ENCODE data around the gene MRPL53. TPM values are rescaled to one million over a fixed set of nuclear protein-coding genes. Genes with fewer than 3 reads are reported as not detected.
A peak's percentile ranks its signal among the peaks of the same experiment; 100 is the strongest.

Gene MRPL53
- total and polyA plus RNA-seq, 7 experiments from 2014 or later: 45.7 to 175 (median 105) TPM

DNA sequence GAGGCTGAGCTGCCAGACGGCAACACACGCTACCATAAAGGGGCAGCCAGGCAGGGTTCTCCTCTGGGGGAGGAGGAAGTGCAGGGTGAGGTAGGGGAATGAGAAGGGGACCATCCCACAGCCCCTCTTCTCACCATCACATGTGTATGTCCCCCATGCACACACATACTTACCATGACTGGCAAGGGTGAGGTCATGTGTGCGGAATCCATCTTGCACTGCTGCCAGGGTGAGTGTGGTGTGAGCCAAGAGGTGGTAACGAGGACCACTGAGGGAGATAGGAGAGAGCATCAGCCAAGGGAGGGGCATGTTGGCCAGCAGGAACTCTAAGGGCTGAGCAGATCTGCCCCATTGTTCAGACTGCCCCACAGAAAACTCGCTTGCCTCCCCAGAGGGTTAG lies 43.8 kb downstream of the MRPL53 start:
- H3K4me1 ChIP-seq (ENCODE audit: control insufficient read depth in 2 of 2, insufficient read depth in 2 of 2, low read length in 2 of 2): no peaks in the 10 kb centered on the region
- DNase-seq: no peak
- Mint-ChIP-seq H3K4me3 (no peak overlapping the region), H3K36me3 (peaks cover 0 to 13% (median 0%) of the 10 kb centered on the region in 5 donors), H3K9me3 (no peaks in the 10 kb centered on the region), H3K27me3 (no peaks in the 10 kb centered on the region), H3K4me1 (peaks cover 0 to 10% (median 0%) of the 10 kb centered on the region in 7 donors), H3K27ac (no peak overlapping the region)
- no peaks in the 10 kb centered on the region for H3K9me3 ChIP-seq (ENCODE audit: control insufficient read depth in 2 of 3, low read length in 3 of 3)
- H3K27ac ChIP-seq (ENCODE audit: low read depth, low read length): no peak overlapping the region
- ChIA-PET POLR2A (no interaction called here), CTCF (no interaction called here)
- intact Hi-C loops (cut with micrococcal nuclease): loop anchor here in 1 of 2 donors (10.0 kb wide), 1 partner anchor 1044 kb away; the partner anchor contains the start of gene ALMS1
- no peaks in the 10 kb centered on the region for H3K27me3 ChIP-seq (ENCODE audit: control insufficient read depth in 2 of 2, insufficient read depth in 2 of 2, low read length in 2 of 2)
- peaks cover 0 to 15% (median 0%) of the 10 kb centered on the region in 3 experiments for H3K36me3 ChIP-seq (ENCODE audit: control insufficient read depth in 2 of 3, insufficient read depth in 3 of 3, low read length in 3 of 3)
- H3K4me3 ChIP-seq (ENCODE audit: low read length): no peak overlapping the region
- no peak for ATAC-seq

DNA sequence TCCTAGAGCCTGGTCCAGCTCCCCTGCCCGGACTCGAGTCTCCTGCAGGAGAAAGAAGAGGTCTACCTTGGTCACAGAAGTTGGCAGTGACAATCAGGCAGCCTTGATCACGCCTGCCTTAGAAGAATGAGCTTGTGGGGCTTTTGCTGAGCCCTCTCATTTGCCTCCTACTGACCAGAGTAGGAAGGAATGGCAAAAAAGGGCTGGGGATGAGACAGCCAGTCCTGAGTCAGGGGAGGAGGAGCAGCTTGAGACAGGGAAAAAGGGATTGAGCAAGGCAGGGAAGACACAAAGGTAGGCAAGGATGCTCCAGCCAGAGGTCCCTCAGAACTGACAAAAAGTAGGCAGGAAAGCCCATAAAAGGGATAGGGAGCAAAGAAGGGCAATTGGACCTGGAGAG lies 44.9 kb downstream of the MRPL53 start:
- Histone ChIP-seq H3K27me3 (ENCODE audit: control insufficient read depth in 2 of 2, insufficient read depth in 2 of 2, low read length in 2 of 2) (no peaks in the 10 kb centered on the region), H3K4me1 (ENCODE audit: control insufficient read depth in 2 of 2, insufficient read depth in 2 of 2, low read length in 2 of 2) (no peaks in the 10 kb centered on the region), H3K27ac (ENCODE audit: low read depth, low read length) (no peak overlapping the region), H3K36me3 (ENCODE audit: control insufficient read depth in 2 of 3, insufficient read depth in 3 of 3, low read length in 3 of 3) (peaks cover 0 to 15% (median 0%) of the 10 kb centered on the region in 3 experiments), H3K9me3 (ENCODE audit: control insufficient read depth in 2 of 3, low read length in 3 of 3) (no peaks in the 10 kb centered on the region), H3K4me3 (ENCODE audit: low read length) (no peak overlapping the region)
- Mint-ChIP-seq H3K4me3 (no peak overlapping the region), H3K36me3 (peaks cover 0 to 18% (median 0%) of the 10 kb centered on the region in 5 donors), H3K27me3 (no peaks in the 10 kb centered on the region), H3K27ac (no peak overlapping the region), H3K9me3 (no peaks in the 10 kb centered on the region), H3K4me1 (peaks cover 0 to 21% (median 6%) of the 10 kb centered on the region in 7 donors)
- ChIA-PET CTCF (interaction anchor here (0.6 kb wide), 1 partner anchor 27 kb away, joined by 3 read pairs; the partner anchor contains the start of gene INO80B), POLR2A (no interaction called here)
- intact Hi-C loops (cut with micrococcal nuclease): loop anchor here in 1 of 2 donors (10.0 kb wide), 1 partner anchor 1043 kb away; the partner anchor contains the start of gene ALMS1
- ATAC-seq (no peak), DNase-seq (no peak)

DNA sequence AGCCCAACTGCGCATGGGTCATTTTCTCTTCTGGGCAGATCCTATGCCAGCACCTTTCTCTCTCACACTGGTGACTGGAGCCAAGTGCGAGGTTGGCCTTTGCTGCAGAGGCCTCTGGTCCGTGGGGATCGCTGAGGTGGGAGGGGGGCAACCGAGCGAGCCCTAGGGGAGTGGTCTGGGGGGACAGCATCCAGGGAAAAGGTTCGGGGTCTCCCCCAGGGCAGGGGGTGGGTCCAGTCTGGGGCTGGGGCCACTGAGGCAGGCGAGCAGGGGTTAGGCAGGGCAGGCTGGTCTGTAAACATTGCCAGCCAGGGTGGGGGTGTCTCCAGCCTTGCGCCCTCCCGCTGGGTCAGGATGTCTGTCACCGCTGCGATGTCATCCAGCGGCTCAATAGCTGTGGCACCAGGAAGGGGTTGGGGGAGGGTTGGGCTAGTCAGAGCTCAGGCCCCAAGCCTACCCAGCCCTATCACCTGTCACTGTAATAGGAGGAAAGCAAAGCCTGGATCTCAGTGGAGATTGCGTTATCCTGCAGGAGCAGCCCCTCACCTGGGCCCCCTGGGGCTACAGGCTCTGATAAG lies 46.2 kb downstream of the MRPL53 start:
- H3K36me3 ChIP-seq (ENCODE audit: control insufficient read depth in 2 of 3, insufficient read depth in 3 of 3, low read length in 3 of 3): peaks cover 0 to 19% (median 0%) of the 10 kb centered on the region in 3 experiments
- Mint-ChIP-seq H3K4me3 (no peak overlapping the region), H3K9me3 (no peaks in the 10 kb centered on the region), H3K36me3 (peaks cover 0 to 18% (median 0%) of the 10 kb centered on the region in 5 donors), H3K27ac (peak overlapping the region in 2 of 9 donors; percentile 27 to 48), H3K27me3 (no peaks in the 10 kb centered on the region), H3K4me1 (peaks cover 2 to 23% (median 14%) of the 10 kb centered on the region in 7 donors)
- intact Hi-C loops (cut with micrococcal nuclease): loop anchor here in 1 of 2 donors (10.0 kb wide), 1 partner anchor 1041 kb away; the partner anchor contains the start of gene ALMS1
- no peaks in the 10 kb centered on the region for H3K27me3 ChIP-seq (ENCODE audit: control insufficient read depth in 2 of 2, insufficient read depth in 2 of 2, low read length in 2 of 2)
- ChIA-PET CTCF (no interaction called here), POLR2A (no interaction called here)
- H3K4me3 ChIP-seq (ENCODE audit: low read length): no peak overlapping the region
- no peak for DNase-seq
- no peak for ATAC-seq
- H3K27ac ChIP-seq (ENCODE audit: low read depth, low read length): no peak overlapping the region
- H3K4me1 ChIP-seq (ENCODE audit: control insufficient read depth in 2 of 2, insufficient read depth in 2 of 2, low read length in 2 of 2): peaks cover 4% of the 10 kb centered on the region in 2 donors
- H3K9me3 ChIP-seq (ENCODE audit: control insufficient read depth in 2 of 3, low read length in 3 of 3): no peaks in the 10 kb centered on the region

DNA sequence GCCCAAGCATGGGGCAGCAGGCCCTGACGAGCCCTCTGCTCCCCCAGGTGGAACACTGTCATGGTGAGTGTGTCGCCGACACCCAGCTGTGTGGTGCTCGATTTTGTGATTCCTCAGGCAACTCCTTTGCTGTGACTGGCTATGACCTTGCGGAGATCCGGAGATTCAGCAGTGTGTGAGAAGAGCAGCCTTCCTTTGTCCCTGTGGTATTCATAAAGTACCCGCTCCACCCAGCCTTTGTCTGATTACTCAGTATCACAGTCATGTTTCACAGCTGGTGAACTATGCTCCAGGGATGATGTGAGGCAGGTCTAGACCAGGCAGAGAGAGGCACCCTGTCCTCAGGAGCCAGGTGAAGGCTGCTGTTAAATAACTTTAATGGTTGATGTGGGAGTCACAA lies 47.0 kb downstream of the MRPL53 start:
- peaks cover 0 to 18% (median 0%) of the 10 kb centered on the region in 5 donors for H3K36me3 Mint-ChIP-seq
- CTCF ChIA-PET: no interaction called here
- Histone ChIP-seq H3K4me1 (ENCODE audit: control insufficient read depth in 2 of 2, insufficient read depth in 2 of 2, low read length in 2 of 2) (peaks cover 4 to 9% of the 10 kb centered on the region in 2 donors), H3K9me3 (ENCODE audit: control insufficient read depth in 2 of 3, low read length in 3 of 3) (no peaks in the 10 kb centered on the region), H3K4me3 (ENCODE audit: low read length) (no peak overlapping the region), H3K27ac (ENCODE audit: low read depth, low read length) (no peak overlapping the region), H3K27me3 (ENCODE audit: control insufficient read depth in 2 of 2, insufficient read depth in 2 of 2, low read length in 2 of 2) (no peaks in the 10 kb centered on the region), H3K36me3 (ENCODE audit: control insufficient read depth in 2 of 3, insufficient read depth in 3 of 3, low read length in 3 of 3) (peaks cover 0 to 19% (median 0%) of the 10 kb centered on the region in 3 experiments)
- no peak for ATAC-seq
- peaks cover 8 to 28% (median 20%) of the 10 kb centered on the region in 7 donors for H3K4me1 Mint-ChIP-seq
- H3K27ac Mint-ChIP-seq: no peak overlapping the region
- no peak overlapping the region for H3K4me3 Mint-ChIP-seq
- POLR2A ChIA-PET: no interaction called here
- intact Hi-C loops (cut with micrococcal nuclease): loop anchor here in 1 of 2 donors (10.0 kb wide), 1 partner anchor 1041 kb away; the partner anchor contains the start of gene ALMS1
- H3K9me3 Mint-ChIP-seq: no peaks in the 10 kb centered on the region
- no peaks in the 10 kb centered on the region for H3K27me3 Mint-ChIP-seq
- no peak for DNase-seq

DNA sequence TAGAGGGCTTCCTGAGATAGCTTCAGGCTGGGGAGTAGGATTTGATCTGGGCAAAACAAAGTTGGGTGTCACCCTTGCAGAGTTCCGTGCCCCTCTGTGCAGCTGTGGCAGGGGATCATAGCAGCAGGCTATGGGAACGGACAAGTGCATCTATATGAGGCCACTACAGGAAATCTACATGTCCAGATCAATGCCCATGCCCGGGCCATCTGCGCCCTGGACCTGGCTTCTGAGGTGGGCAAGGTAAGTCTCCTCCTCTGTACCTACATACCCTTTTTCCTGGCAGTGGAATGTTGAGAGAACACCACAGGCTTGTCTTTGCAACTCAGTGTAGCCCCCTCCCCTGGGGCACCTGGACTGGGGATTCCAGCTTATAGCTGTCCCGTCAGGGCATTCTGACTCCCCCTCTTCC lies 47.5 kb downstream of the MRPL53 start:
- H3K27me3 Mint-ChIP-seq: no peaks in the 10 kb centered on the region
- ATAC-seq (no peak), DNase-seq (no peak)
- H3K4me1 Mint-ChIP-seq: peaks cover 12 to 33% (median 26%) of the 10 kb centered on the region in 7 donors
- H3K36me3 Mint-ChIP-seq: peaks cover 0 to 18% (median 0%) of the 10 kb centered on the region in 5 donors
- H3K4me3 Mint-ChIP-seq: peak overlapping the region in 1 of 10 donors; percentile 12
- H3K27me3 ChIP-seq (ENCODE audit: control insufficient read depth in 2 of 2, insufficient read depth in 2 of 2, low read length in 2 of 2): no peaks in the 10 kb centered on the region
- ChIA-PET POLR2A (no interaction called here), CTCF (no interaction called here)
- intact Hi-C loops (cut with micrococcal nuclease): loop anchor here in 1 of 2 donors (10.0 kb wide), 1 partner anchor 1040 kb away; the partner anchor contains the start of gene ALMS1
- no peaks in the 10 kb centered on the region for H3K9me3 ChIP-seq (ENCODE audit: control insufficient read depth in 2 of 3, low read length in 3 of 3)
- no peak overlapping the region for H3K4me3 ChIP-seq (ENCODE audit: low read length)
- H3K9me3 Mint-ChIP-seq: no peaks in the 10 kb centered on the region
- peaks cover 4 to 14% of the 10 kb centered on the region in 2 donors for H3K4me1 ChIP-seq (ENCODE audit: control insufficient read depth in 2 of 2, insufficient read depth in 2 of 2, low read length in 2 of 2)
- no peak overlapping the region for H3K27ac ChIP-seq (ENCODE audit: low read depth, low read length)
- H3K27ac Mint-ChIP-seq: no peak overlapping the region
- peaks cover 0 to 19% (median 0%) of the 10 kb centered on the region in 3 experiments for H3K36me3 ChIP-seq (ENCODE audit: control insufficient read depth in 2 of 3, insufficient read depth in 3 of 3, low read length in 3 of 3)

DNA sequence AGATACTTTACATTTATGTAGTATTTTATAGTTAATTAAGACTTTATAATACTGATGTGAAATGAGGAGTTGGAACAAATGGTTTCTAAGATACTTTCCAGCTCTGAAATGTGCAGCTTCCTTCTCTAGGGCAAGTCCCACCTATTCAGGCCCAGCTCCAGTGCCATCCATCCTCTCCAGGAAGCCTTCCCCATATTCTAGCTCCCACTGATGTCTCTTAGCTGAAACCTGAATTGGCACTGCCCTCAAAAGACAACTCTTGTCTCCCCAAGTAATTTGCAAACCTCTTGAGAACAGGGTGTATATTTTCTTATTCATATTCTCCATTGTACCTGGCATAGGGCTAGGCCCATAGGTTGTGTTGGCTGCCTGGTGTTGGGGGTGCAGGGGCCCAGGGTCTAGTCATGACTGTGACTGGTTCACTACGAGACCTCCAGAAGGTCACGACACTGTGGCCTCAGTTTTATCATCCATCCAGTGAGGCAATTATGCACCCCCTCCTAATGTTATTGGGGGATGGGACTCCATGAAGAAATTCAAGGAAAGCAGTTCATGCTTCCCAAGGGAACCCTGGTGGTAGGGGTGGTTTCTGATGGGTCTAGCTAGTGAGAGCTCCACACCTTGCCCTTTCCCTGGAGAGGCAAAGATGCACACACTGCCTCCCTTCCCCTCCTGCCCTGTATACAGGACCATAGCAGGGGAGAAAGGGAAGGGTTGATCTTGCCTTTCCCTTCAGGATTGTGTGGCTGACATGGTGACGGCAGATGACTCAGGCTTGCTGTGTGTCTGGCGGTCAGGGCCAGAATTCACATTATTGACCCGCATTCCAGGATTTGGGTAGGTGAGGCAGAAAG lies 48.1 kb downstream of the MRPL53 start:
- Mint-ChIP-seq H3K4me1 (peaks cover 12 to 36% (median 29%) of the 10 kb centered on the region in 7 donors), H3K27me3 (no peaks in the 10 kb centered on the region), H3K9me3 (no peaks in the 10 kb centered on the region), H3K36me3 (peaks cover 0 to 18% (median 0%) of the 10 kb centered on the region in 5 donors), H3K27ac (peak overlapping the region in 3 of 9 donors; percentile 20 to 43 (median 38)), H3K4me3 (peak overlapping the region in 3 of 10 donors; percentile 12 to 19 (median 19))
- ChIA-PET CTCF (no interaction called here), POLR2A (no interaction called here)
- H3K4me1 ChIP-seq (ENCODE audit: control insufficient read depth in 2 of 2, insufficient read depth in 2 of 2, low read length in 2 of 2): peaks cover 4 to 14% of the 10 kb centered on the region in 2 donors
- peaks cover 0 to 19% (median 0%) of the 10 kb centered on the region in 3 experiments for H3K36me3 ChIP-seq (ENCODE audit: control insufficient read depth in 2 of 3, insufficient read depth in 3 of 3, low read length in 3 of 3)
- H3K9me3 ChIP-seq (ENCODE audit: control insufficient read depth in 2 of 3, low read length in 3 of 3): no peaks in the 10 kb centered on the region
- no peak overlapping the region for H3K4me3 ChIP-seq (ENCODE audit: low read length)
- intact Hi-C loops (cut with micrococcal nuclease): loop anchor here in 1 of 2 donors (10.0 kb wide), 1 partner anchor 1040 kb away; the partner anchor contains the start of gene ALMS1
- ATAC-seq (no peak), DNase-seq (no peak)
- H3K27me3 ChIP-seq (ENCODE audit: control insufficient read depth in 2 of 2, insufficient read depth in 2 of 2, low read length in 2 of 2): no peaks in the 10 kb centered on the region
- H3K27ac ChIP-seq (ENCODE audit: low read depth, low read length): no peak overlapping the region
